K562 (cell line): Measurements from ENCODE around the gene AMFR. TPM values are rescaled to one million over a fixed set of nuclear protein-coding genes. Genes with fewer than 3 reads are reported as not detected.

Experiments used
- ATF4 ChIP-seq: fragments of 450-650 bp; formaldehyde crosslinking; IDR thresholded peaks from 2 replicates; pipeline ENCODE4 v1.4.0; 2022; ENCODE audit warnings: mild to moderate bottlenecking, moderate library complexity
- C11orf30 ChIP-seq: fragments of 450-650 bp; IDR thresholded peaks from 2 replicates; pipeline ENCODE4 v1.6.1; 2016; ENCODE audit warnings: low read depth, mild to moderate bottlenecking
- MYBL2 ChIP-seq, 2 experiments: fragments of 450-650 bp in 1 of 2; sonication (generic) in 1 of 2; formaldehyde crosslinking in 1 of 2; IDR thresholded peaks; 2 replicates each; pipeline versions ENCODE4 v1.6.1 to v1.8.1; 2017 to 2022; ENCODE audit warnings: borderline replicate concordance in 1 of 2, inconsistent platforms in 1 of 2, low read depth in 1 of 2, mild to moderate bottlenecking in 1 of 2, missing genetic modification reagents in 1 of 2, moderate library complexity in 1 of 2
- RAD51 ChIP-seq: fragments of 450-650 bp; IDR thresholded peaks from 2 replicates; pipeline ENCODE4 v1.7.1; 2016; ENCODE audit warnings: low read depth, mild to moderate bottlenecking, borderline replicate concordance
- RREB1 ChIP-seq: fragments of 250-450 bp; sonication (Bioruptor Pico); IDR thresholded peaks from 2 replicates; pipeline ENCODE4 v1.4.0; 2020
- SP2 ChIP-seq: IDR thresholded peaks from 2 replicates; pipeline ENCODE4 v1.6.1; 2011; ENCODE audit warnings: mild to moderate bottlenecking, low read depth, low read length, moderate library complexity; ENCODE audit not compliant: poor library complexity, severe bottlenecking; ENCODE audit errors: extremely low read depth
- XRCC4 ChIP-seq: IDR thresholded peaks from one replicate; pipeline ENCODE4 v1.6.1; 2011; ENCODE audit not compliant: insufficient read depth, insufficient read length; ENCODE audit errors: extremely low read depth
- ZNF318 ChIP-seq, 2 experiments: fragments of 450-650 bp; IDR thresholded peaks; 2 replicates each; pipeline ENCODE4 v1.6.1; 2016; ENCODE audit warnings: mild to moderate bottlenecking in 2 of 2, borderline replicate concordance in 1 of 2, low read depth in 1 of 2, moderate library complexity in 1 of 2
- ZNF583 ChIP-seq: fragments of 250-450 bp; sonication (Bioruptor Pico); IDR thresholded peaks from 2 replicates; pipeline ENCODE4 v1.4.0; 2020
- ZSCAN32 ChIP-seq: fragments of 450-650 bp; formaldehyde crosslinking; IDR thresholded peaks from 2 replicates; pipeline ENCODE4 v1.4.0; 2020; ENCODE audit warnings: mild to moderate bottlenecking, moderate library complexity
- polyA plus RNA-seq, 8 experiments: library from polyadenylated mRNA; depleted of rRNA in 4 of 8; stranded (reverse) in 5 of 8; unstranded in 3 of 8; fragments of >200 nt; fragmentation: Nextera tagmentation in 2 of 8; fragmentation: Illumina TruSeq in 1 of 8; extraction: Ambion mirVana in 2 of 8; extraction: Trizol in 1 of 8; gene quantifications; 2 replicates each; pipeline versions ENCODE4 v1.2.1 to v1.2.3, GENCODE V29; 2011 to 2014; ENCODE audit warnings: inconsistent platforms in 1 of 8, missing spikeins in 1 of 8
- total RNA-seq, 7 experiments: library from RNA; depleted of rRNA in 6 of 7; stranded (reverse); fragments of >200 nt in 6 of 7; fragmentation: Illumina TruSeq in 2 of 7; extraction: Trizol in 2 of 7; gene quantifications; 2 replicates each; pipeline versions ENCODE4 v1.2.1 to v1.2.3, GENCODE V29; 2011 to 2021; ENCODE audit warnings: low replicate concordance in 1 of 7
- TF ChIP-seq, protein P1 (sequence below): sonication (generic); formaldehyde crosslinking; IDR thresholded peaks from 2 replicates; pipeline ENCODE4 v1.9.0; 2022; ENCODE audit warnings: mild to moderate bottlenecking, missing genetic modification reagents

Gene AMFR
- total and polyA plus RNA-seq, 9 of the 15 experiments (the other 6 are each of a cell fraction or from before 2014, with no cell fraction given) = 15.6 to 113 (median 58.4) TPM

DNA sequence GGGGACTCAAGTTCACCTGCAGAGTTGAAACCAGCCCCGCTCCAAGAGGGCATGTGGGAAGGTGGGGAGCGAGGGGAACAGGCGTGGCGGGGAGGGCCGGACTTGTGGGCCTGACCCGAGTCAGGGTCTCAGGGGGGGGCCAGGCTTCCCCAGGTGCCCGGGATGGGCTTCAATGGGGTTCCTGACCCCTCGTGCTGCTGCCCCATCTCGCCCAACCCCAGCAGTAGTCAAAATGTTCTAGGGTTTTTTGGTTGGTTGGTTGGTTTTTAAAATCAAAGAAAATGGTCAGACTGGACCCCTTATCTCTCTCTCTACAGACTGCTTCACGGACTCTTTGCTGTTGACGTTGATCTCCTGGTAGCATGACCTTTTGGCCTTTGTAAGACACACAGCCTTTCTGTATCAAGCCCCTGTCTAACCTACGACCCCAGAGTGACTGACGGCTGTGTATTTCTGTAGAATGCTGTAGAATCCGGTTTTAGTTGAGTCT lies 69.5 kb downstream of the AMFR start (continued):
- TF ChIP-seq ZNF318 (IDR thresholded peaks at IDR 0.05; ENCODE audit: borderline replicate concordance in 1 of 2, low read depth in 1 of 2) (no peak), ZSCAN32 (CRISPR knock-in tag) (no peak), ZNF583 (CRISPR knock-in tag) (no peak), RAD51 (no peak), SP2 (no peak), RREB1 (CRISPR knock-in tag) (no peak), ATF4 (CRISPR knock-in tag) (no peak), XRCC4 (no peak), MYBL2 (IDR thresholded peaks at IDR 0.05; ENCODE audit: low read depth) (peak; percentile 43; the same call in 1 of the 2 replicates), MYBL2 (CRISPR knock-in tag; IDR thresholded peaks at IDR 0.05; ENCODE audit: borderline replicate concordance) (no peak), C11orf30 (no peak)
- TF ChIP-seq, protein P1, sequence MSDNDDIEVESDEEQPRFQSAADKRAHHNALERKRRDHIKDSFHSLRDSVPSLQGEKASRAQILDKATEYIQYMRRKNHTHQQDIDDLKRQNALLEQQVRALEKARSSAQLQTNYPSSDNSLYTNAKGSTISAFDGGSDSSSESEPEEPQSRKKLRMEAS (CRISPR knock-in tag) = no peak
